Measurements from ENCODE around the gene KIAA0232. TPM values are rescaled to one million over a fixed set of nuclear protein-coding genes. Genes with fewer than 3 reads are reported as not detected.

The KIAA0232 gene
- total and polyA plus RNA-seq, 9 of the 15 experiments (the other 6 are each of a cell fraction or from before 2014, with no cell fraction given): 3.5 to 17.4 (median 13.0) TPM

DNA sequence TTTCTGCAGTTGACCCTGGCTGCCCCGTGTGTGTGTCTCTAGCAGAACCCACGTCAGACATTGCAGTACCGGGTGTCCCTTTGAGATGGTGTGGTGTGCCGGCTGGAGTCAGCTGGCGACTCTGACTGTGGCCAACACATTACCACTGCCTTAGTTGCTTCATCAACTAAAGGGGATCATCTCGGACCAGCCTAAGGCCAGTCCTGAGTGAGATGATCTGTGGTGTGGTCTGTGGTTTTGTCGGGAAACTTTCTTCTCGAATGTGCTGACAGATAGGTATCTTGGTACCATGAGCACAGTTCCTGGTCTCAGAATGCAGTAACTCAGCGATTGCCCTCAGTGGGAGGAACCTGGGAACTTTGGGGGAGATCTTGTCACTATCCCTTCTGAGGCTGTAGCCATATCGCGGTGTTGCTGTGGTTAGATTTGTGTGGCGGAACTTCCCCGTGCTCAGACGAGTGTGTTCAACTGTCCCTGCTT lies 142.9 kb downstream of the KIAA0232 start (continued):
- TF ChIP-seq PKNOX1 (IDR thresholded peaks at IDR 0.05) (peak; percentile 40; the same call in 1 of the 2 replicates), TEAD1 (CRISPR knock-in tag; IDR thresholded peaks at IDR 0.05) (peak; percentile 54 to 84; a peak in 2 of 4 replicates), ESRRB (CRISPR knock-in tag; IDR thresholded peaks at IDR 0.05; ENCODE audit: borderline replicate concordance) (no peak), ZNF124 (CRISPR knock-in tag; IDR thresholded peaks at IDR 0.05) (no peak), RAD21 (CRISPR knock-in tag; conservative IDR thresholded peaks at IDR 0.05 in 1 of 2, IDR thresholded peaks at IDR 0.05 in 1 of 2) (no peak; a peak in 2 of 4 replicates), EHMT2 (IDR thresholded peaks at IDR 0.05) (no peak), ELF2 (CRISPR knock-in tag; IDR thresholded peaks at IDR 0.05) (peak; percentile 68; the same call in 1 of the 2 replicates), BCOR (IDR thresholded peaks at IDR 0.05) (peak; percentile 43; the same call in 1 of the 2 replicates), MTA1 (IDR thresholded peaks at IDR 0.05; ENCODE audit: borderline replicate concordance) (peak; percentile 79; the same call in 1 of the 2 replicates), LEF1 (IDR thresholded peaks at IDR 0.05) (no peak; the same call in 1 of the 2 replicates), TGIF2 (CRISPR knock-in tag; IDR thresholded peaks at IDR 0.05) (no peak), NFIC (IDR thresholded peaks at IDR 0.05) (no peak), ZBTB7A (IDR thresholded peaks at IDR 0.05; ENCODE audit: borderline replicate concordance, control insufficient read depth, low read depth, low read length) (no peak), MECOM (CRISPR knock-in tag; IDR thresholded peaks at IDR 0.05) (peak; percentile 92), SRSF9 (IDR thresholded peaks at IDR 0.05; ENCODE audit: borderline replicate concordance, low read depth, low read length) (no peak), E4F1 (CRISPR knock-in tag; IDR thresholded peaks at IDR 0.05; ENCODE audit: borderline replicate concordance) (no peak), ESRRA (IDR thresholded peaks at IDR 0.05; ENCODE audit: borderline replicate concordance, low read depth) (peak; percentile 97; the same call in 1 of the 2 replicates), RB1 (IDR thresholded peaks at IDR 0.05; ENCODE audit: low read depth) (no peak), RBM22 (IDR thresholded peaks at IDR 0.05; ENCODE audit: low read depth, low read length, poor library complexity, severe bottlenecking) (no peak), CC2D1A (IDR thresholded peaks at IDR 0.05) (no peak; the same call in 1 of the 2 replicates)
- TF ChIP-seq, protein P1, sequence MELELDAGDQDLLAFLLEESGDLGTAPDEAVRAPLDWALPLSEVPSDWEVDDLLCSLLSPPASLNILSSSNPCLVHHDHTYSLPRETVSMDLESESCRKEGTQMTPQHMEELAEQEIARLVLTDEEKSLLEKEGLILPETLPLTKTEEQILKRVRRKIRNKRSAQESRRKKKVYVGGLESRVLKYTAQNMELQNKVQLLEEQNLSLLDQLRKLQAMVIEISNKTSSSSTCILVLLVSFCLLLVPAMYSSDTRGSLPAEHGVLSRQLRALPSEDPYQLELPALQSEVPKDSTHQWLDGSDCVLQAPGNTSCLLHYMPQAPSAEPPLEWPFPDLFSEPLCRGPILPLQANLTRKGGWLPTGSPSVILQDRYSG (tag; conservative IDR thresholded peaks at IDR 0.05; ENCODE audit: low read depth): no peak
- TF ChIP-seq, protein P2, sequence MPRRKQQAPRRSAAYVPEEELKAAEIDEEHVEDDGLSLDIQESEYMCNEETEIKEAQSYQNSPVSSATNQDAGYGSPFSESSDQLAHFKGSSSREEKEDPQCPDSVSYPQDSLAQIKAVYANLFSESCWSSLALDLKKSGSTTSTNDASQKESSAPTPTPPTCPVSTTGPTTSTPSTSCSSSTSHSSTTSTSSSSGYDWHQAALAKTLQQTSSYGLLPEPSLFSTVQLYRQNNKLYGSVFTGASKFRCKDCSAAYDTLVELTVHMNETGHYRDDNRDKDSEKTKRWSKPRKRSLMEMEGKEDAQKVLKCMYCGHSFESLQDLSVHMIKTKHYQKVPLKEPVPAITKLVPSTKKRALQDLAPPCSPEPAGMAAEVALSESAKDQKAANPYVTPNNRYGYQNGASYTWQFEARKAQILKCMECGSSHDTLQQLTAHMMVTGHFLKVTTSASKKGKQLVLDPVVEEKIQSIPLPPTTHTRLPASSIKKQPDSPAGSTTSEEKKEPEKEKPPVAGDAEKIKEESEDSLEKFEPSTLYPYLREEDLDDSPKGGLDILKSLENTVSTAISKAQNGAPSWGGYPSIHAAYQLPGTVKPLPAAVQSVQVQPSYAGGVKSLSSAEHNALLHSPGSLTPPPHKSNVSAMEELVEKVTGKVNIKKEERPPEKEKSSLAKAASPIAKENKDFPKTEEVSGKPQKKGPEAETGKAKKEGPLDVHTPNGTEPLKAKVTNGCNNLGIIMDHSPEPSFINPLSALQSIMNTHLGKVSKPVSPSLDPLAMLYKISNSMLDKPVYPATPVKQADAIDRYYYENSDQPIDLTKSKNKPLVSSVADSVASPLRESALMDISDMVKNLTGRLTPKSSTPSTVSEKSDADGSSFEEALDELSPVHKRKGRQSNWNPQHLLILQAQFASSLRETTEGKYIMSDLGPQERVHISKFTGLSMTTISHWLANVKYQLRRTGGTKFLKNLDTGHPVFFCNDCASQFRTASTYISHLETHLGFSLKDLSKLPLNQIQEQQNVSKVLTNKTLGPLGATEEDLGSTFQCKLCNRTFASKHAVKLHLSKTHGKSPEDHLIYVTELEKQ (CRISPR knock-in tag; IDR thresholded peaks at IDR 0.05): no peak

Data from K562 (cell line).